BLaER1 (cell line): Measurements from ENCODE around the gene PDP2.

Experiments used
- H3K27ac ChIP-seq: shearing (Covaris generic); formaldehyde crosslinking; 2 replicates; pipeline ENCODE4 v1.8.1; 2022
- H3K27me3 ChIP-seq: shearing (Covaris generic); formaldehyde crosslinking; 2 replicates; pipeline ENCODE4 v1.8.1; 2022
- H3K36me3 ChIP-seq: shearing (Covaris generic); formaldehyde crosslinking; 2 replicates; pipeline ENCODE4 v1.8.1; 2022
- H3K4me1 ChIP-seq: shearing (Covaris generic); formaldehyde crosslinking; 2 replicates; pipeline ENCODE4 v1.8.1; 2022
- H3K4me2 ChIP-seq: shearing (Covaris generic); formaldehyde crosslinking; 2 replicates; pipeline ENCODE4 v1.8.1; 2022
- H3K4me3 ChIP-seq: shearing (Covaris generic); formaldehyde crosslinking; 2 replicates; pipeline ENCODE4 v1.8.1; 2022
- H3K9ac ChIP-seq: shearing (Covaris generic); formaldehyde crosslinking; 2 replicates; pipeline ENCODE4 v1.8.1; 2022
- H3K9me3 ChIP-seq: shearing (Covaris generic); formaldehyde crosslinking; 2 replicates; pipeline ENCODE4 v1.8.1; 2022
- H4K20me1 ChIP-seq: shearing (Covaris generic); formaldehyde crosslinking; 2 replicates; pipeline ENCODE4 v1.8.1; 2022
- Cebpa-rat ChIP-seq: shearing (Covaris generic); IDR thresholded peaks from 2 replicates; pipeline ENCODE4 v1.8.1; 2022

Gene PDP2

DNA sequence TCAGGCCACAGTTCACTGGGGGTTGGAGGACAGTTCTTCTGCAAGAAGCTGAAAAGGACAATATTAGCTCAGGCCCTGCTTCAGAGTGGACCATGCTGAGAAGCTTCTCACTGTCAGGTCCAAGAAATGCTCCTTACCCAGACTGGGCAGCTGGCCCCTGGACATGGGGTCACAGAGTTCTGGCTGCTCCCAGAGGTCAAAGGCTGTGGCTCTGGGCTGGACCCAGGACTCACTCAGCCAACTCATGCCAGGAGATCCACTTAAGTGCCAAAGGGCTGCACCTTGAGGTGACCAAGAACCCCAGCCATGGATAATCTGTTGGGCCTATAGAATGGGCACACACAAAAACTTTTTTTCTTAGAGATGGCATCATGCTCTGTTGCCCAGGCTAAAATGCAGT, 59.1 kb downstream of the PDP2 start:
- Histone ChIP-seq H4K20me1 (peaks cover 58% of the 10 kb centered on the region), H3K9ac (no peak overlapping the region), H3K27ac (no peak overlapping the region), H3K36me3 (peaks cover 81% of the 10 kb centered on the region), H3K4me3 (no peak overlapping the region), H3K4me2 (no peak overlapping the region), H3K27me3 (no peaks in the 10 kb centered on the region), H3K4me1 (peaks cover 31% of the 10 kb centered on the region), H3K9me3 (no peaks in the 10 kb centered on the region)
- no peak for TF ChIP-seq Cebpa-rat

DNA sequence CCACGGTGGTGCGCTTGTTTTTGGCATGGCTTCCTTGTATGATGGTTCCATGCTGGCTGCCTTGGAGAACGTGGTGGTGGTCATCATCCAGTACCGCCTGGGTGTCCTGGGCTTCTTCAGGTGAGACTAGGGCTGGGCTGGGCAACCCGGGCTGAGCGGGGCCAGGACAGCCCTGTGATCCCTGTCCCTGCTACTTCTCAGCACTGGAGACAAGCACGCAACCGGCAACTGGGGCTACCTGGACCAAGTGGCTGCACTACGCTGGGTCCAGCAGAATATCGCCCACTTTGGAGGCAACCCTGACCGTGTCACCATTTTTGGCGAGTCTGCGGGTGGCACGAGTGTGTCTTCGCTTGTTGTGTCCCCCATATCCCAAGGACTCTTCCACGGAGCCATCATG, 59.9 kb downstream of the PDP2 start:
- H3K27me3 ChIP-seq = no peaks in the 10 kb centered on the region
- H3K9me3 ChIP-seq = no peaks in the 10 kb centered on the region
- no peak overlapping the region for H3K4me3 ChIP-seq
- peaks cover 57% of the 10 kb centered on the region for H4K20me1 ChIP-seq
- no peak overlapping the region for H3K4me2 ChIP-seq
- no peak overlapping the region for H3K27ac ChIP-seq
- no peak for TF ChIP-seq Cebpa-rat
- H3K9ac ChIP-seq = no peak overlapping the region
- H3K36me3 ChIP-seq = peaks cover 81% of the 10 kb centered on the region
- H3K4me1 ChIP-seq = peaks cover 28% of the 10 kb centered on the region
